GM19035 (cell line): ENCODE data around the gene NF1.

Experiments
- ATAC-seq: cut with Tn5 transposase; IDR thresholded peaks from one replicate; pipeline ENCODE4 v1.9.1; 2021; ENCODE audit not compliant: unreplicated experiment

The NF1 gene

GRCh38 chr17:31418773-31419350, 324.1 kb downstream of the NF1 start:
- no peak for ATAC-seq

- no peak for ATAC-seq
These were observed 327.7 kb downstream of the NF1 start for GRCh38 chr17:31422443-31422842.

DNA sequence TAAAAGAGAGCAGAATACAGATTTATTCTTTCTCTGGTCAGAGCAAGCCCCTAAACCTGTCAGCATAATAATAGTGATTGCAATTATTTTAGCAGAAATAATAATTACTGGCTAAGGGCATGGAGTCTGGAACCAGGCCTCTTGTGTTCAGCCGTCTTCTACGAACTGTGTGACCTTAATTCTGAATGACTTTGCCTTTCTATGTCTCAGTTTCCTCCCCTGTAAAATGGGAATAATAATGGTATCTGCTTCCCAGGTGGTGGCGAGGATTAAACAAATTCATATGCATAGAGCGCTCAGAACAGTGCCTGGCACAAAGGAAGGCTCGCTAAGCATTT, 330.1 kb downstream of the NF1 start:
- no peak for ATAC-seq

DNA sequence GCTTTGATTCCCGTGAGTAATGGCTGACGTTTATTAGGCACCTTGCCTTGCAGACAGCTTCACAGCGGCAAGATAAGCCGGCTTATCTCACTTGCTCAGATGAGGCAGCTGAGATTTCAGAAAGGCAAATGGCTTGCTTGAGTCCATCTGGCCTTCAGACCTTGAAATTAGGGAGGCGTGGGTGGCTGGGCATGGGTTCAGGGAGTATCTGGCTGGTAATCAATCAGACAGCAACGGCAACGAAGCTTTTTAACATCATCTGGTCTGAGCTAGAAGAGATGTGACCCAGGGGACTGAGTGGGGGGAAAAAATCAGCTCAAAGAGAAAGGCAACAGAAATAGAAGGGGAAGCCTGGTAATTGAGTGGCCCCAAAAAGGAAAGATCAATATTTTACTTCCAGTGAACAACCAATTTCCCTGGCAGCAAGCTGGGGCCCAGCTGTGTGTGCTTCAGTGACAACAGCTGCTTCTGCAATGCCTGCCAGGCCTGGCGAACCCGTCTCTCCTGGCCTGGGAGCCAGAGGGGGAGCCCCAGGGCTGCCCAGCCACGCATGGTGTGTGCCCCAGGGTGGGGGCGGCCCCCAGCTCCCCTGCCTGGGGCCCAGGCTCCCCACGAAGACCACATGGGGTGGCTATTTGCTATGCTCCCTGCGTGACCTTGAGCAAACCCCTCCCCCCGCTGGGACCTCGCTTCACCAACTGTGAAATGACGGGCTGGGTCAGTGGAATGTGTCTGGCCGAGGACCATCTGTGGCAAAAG, 330.7 kb downstream of the NF1 start:
- no peak for ATAC-seq
